GM19035 (cell line): ENCODE measurements around the gene YKT6.
"Not testable (repeated sequence)": the region's sequence is repeated elsewhere in the genome, so short reads cannot be mapped to it uniquely, and the experiment has no call there.

Experiments
- ATAC-seq: cut with Tn5 transposase; IDR thresholded peaks from one replicate; pipeline ENCODE4 v1.9.1; 2021; ENCODE audit not compliant: unreplicated experiment

YKT6 gene

GRCh38 chr7:44172352-44172751 lies 28.4 kb upstream of the YKT6 start:
- ATAC-seq, result no peak

GRCh38 chr7:44172803-44173424 lies 27.9 kb upstream of the YKT6 start:
- no peak for ATAC-seq

GRCh38 chr7:44173911-44174693 lies 26.7 kb upstream of the YKT6 start:
- no peak for ATAC-seq

- ATAC-seq, result not testable (repeated sequence)
These were observed 26.2 kb upstream of the YKT6 start for GRCh38 chr7:44174694-44174948.

- no peak for ATAC-seq
These were observed 25.0 kb upstream of the YKT6 start for GRCh38 chr7:44175730-44176129.

- no peak for ATAC-seq
These were observed 24.3 kb upstream of the YKT6 start for GRCh38 chr7:44176486-44176885.

GRCh38 chr7:44177570-44178131 lies 23.1 kb upstream of the YKT6 start:
- ATAC-seq, result no peak

GRCh38 chr7:44180631-44181030 lies 20.1 kb upstream of the YKT6 start:
- ATAC-seq, result no peak

- no peak for ATAC-seq
These were observed 18.0 kb upstream of the YKT6 start for GRCh38 chr7:44182827-44183226.

- ATAC-seq, result no peak
These were observed 17.4 kb upstream of the YKT6 start for GRCh38 chr7:44183386-44183785.

- ATAC-seq, result no peak
These were observed 16.4 kb upstream of the YKT6 start for GRCh38 chr7:44184206-44184872.

- no peak for ATAC-seq
These were observed 15.8 kb upstream of the YKT6 start for GRCh38 chr7:44184873-44185446.

GRCh38 chr7:44185729-44186128 lies 15.0 kb upstream of the YKT6 start:
- no peak for ATAC-seq

GRCh38 chr7:44186736-44187135 lies 14.0 kb upstream of the YKT6 start:
- no peak for ATAC-seq

- ATAC-seq, result no peak
These were observed 13.0 kb upstream of the YKT6 start for GRCh38 chr7:44187636-44188416.

GRCh38 chr7:44188480-44189225 lies 12.1 kb upstream of the YKT6 start:
- ATAC-seq, result no peak

GRCh38 chr7:44189286-44189992 lies 11.3 kb upstream of the YKT6 start, which contains the start of gene GCK:
Gene GCK (minus strand): TSS chr7:44189439. CDS start chr7:44188953, 486 bp downstream.
- no peak for ATAC-seq

GRCh38 chr7:44189993-44190872 lies 10.5 kb upstream of the YKT6 start:
- ATAC-seq, result no peak

GRCh38 chr7:44191171-44191570 lies 9.6 kb upstream of the YKT6 start:
- no peak for ATAC-seq
